T-helper 1 cell treated with Interleukin-12 subunit alpha and Interleukin-12 subunit beta and Interleukin-4 antibody, amounts not matched to agents 30 ng/mL and 1 ng/mL, for 36 hours (primary cell): ENCODE results near the gene SSH2. TPM values are rescaled to one million over a fixed set of nuclear protein-coding genes. Genes with fewer than 3 reads are reported as not detected.

Experiments
- intact Hi-C: fragments of 100-400 bp; cut with micrococcal nuclease; formaldehyde crosslinking; loops from one replicate; pipeline ENCODE4 v1.15.1; 2024
- total RNA-seq: library from RNA; stranded (reverse); gene quantifications from 2 replicates; pipeline ENCODE4 v1.2.3, GENCODE V29; 2022

The SSH2 gene
- total RNA-seq, 1 donor from 2014 or later: 64.1 TPM

DNA sequence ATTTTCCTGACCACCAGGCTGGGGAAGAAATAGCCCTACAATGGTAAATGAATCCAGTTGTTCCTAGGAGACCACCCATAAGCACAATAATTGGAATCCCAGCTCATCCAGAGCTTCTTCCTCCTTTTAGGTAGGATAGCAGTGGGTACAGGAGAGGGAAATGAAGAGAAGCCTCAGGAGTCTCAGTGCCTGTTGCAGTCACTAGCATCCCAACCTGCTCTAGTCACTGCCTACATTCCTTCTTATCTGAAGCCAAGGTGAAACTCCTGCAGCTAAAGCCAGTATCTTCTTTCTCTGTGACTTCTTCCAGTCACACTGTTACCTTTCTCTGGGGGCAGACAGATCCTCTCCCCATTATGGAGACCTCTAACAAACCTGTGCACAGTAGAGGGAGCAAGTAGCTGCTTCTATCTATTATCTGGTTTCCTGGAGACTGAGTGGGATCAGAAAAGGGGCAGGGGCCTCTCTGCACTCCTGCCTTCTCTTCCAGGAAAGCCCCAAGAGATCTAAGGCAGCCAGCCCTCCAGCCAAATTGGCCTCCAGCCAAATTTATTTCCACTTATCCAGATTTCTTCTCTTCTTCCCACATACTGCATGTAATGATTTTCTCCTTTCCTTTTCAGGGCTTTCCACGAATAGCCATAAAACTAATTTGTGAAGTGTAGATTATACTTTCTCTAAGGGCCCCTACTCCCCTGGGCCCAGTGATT lies 85.5 kb downstream of the SSH2 start:
- intact Hi-C loops: no loop called here

DNA sequence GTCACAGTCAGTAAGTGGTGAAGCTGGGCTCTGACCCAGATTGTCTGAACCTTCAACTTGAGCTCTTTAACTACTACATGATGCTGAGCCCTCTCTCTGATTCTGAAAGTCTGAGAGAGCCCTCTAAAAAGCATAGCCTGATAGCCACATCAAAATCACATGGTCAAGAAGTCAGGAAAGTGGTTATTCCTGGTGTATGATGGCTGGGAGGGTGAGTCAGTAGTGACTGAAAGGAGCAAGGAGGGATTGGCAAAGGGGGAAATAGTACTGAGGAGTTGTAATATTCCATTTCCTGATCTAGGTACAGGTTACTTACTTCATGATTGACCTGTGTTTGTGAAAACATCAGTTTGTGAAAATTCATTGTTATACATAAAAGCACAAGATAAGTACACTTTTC lies 89.1 kb downstream of the SSH2 start:
- intact Hi-C loops: no loop called here

DNA sequence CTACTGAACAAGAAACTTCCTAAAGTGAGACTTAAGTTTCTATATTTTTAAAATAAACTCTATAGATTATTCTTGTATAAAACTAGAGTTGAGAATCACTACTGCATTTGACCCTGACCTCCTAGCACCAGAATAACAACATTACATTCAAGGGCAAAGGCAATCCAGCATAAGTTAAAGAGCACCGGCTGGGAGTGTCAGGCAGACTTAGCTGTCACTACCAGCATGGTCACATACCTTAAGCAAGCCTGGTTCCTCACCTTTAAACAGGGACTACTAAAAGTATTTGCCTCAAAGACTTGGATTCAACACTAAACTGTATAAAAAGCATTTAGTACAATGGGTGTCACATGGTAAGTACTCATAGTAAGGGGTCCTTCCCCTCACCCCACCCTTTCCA lies 90.4 kb downstream of the SSH2 start:
- intact Hi-C loops: no loop called here

GRCh38 chr17:29838961-29839360 lies 91.1 kb downstream of the SSH2 start:
- intact Hi-C loops: no loop called here

DNA sequence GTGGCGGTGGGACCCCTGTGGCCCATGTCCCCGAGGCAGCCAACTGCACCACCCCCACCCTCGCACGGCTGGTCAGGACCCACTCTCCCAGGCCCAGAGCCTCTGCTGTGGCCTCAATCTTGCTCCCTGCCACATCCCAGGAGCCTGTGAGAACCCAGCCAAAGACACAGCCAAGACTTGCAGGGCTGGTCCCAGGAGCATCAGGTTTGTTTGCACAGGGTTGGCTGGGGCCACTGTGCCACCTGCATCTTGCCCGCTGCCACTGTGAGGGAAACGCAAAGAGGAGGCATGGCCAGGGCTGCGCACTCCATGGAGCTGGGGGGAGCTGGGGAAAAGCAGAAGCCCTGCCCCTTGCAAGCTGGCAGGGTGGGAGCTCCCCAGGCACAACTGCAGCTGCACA lies 92.5 kb downstream of the SSH2 start:
- intact Hi-C loops: no loop called here

- intact Hi-C loops: no loop called here
Measured at GRCh38 chr17:29836643-29837042, 93.4 kb downstream of the SSH2 start.

- intact Hi-C loops: no loop called here
Measured at GRCh38 chr17:29835435-29836351, 94.3 kb downstream of the SSH2 start.

DNA sequence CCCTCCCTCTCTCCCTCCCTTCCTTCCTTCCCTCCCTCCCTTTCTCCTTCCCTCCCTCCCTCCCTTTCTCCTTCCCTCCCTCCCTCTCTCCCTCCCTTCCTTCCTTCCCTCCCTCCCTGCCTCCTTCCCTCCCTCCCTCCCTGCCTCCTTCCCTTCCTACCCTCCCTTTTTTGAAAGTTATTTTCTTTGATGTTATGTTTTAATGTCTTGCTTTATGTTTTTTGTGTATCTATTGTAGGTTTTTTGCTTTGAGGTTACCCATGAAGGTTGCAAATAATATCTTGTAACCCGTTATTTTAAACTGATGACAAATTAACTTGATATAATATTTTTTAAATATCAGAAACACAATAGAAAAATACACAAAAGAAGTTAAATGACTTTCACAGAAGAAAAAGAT lies 96.2 kb downstream of the SSH2 start:
- intact Hi-C loops: no loop called here

GRCh38 chr17:29828676-29829284 lies 101.2 kb downstream of the SSH2 start:
- intact Hi-C loops: loop anchor here (1.0 kb wide), 1 partner anchor 103 kb away; no protein-coding TSS in a partner anchor

DNA sequence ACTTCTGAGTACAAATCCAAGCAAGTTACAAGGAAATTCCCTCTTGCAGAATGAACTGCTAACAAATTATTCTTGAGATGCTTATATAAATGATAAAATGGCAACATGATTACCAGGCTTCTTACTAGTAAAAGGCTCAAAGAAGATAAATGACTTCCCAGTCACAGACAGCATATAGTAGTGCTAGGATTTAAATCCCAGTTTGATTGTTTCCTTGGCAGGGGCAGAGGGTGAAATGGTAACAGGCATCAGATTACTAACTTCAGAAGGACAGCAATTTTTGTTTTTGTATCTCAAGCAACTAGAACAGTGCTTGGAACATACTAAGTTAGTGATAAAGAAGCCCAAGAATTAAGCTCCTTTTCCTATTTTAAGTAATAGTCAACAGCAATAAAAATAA lies 102.8 kb downstream of the SSH2 start:
- intact Hi-C loops: no loop called here

DNA sequence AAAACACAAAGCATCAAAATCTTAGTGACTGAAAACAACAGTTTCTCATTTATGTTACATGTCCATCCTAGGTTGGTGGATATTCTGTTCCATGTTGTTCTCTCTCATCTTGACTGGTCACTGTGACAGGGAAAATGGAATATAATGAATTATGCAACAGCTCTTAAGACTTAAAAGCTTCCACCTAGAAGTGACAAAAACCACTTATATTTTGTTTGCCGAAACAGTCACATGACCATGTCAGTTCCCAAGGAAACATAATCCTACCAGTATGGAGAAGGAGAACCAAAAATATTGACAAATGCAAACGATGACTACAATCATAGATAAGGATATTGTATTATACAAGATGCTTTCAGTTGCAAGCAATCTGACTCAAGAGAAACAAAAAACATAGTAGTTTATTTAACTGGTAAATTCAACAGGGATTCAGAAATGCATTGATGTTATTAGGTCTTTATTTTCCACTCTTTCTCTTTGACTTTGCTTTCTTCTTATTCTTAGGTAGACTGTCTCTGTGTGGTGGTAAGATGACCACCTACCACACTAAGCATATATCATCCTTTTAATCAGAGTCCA lies 103.8 kb downstream of the SSH2 start:
- intact Hi-C loops: no loop called here

GRCh38 chr17:29825604-29826003 lies 104.4 kb downstream of the SSH2 start:
- intact Hi-C loops: no loop called here

GRCh38 chr17:29821897-29822296 lies 108.1 kb downstream of the SSH2 start:
- intact Hi-C loops: no loop called here

DNA sequence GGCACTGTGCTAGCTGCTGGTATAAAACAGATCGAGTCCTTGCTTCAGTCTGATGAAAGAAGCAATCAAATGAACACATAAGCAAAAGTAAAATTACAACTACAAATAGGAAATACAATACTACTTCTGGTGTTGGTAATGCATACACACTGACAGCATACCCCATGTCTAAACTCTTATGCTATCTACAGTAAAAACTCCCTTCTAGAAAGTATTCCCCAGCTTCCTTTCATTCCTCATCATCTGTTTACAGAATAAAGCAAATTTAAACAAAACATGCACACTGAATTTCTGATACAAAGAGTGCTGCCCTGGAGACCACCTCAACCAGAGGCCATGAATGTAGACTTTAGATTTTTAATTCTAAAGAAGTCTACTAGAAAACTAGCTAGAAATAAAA lies 109.6 kb downstream of the SSH2 start:
- intact Hi-C loops: no loop called here

- intact Hi-C loops: loop anchor here (1.0 kb wide), 5 partner anchors 124 to 286 kb away; no protein-coding TSS in a partner anchor
Measured at GRCh38 chr17:29807520-29808361, 122.3 kb downstream of the SSH2 start.

DNA sequence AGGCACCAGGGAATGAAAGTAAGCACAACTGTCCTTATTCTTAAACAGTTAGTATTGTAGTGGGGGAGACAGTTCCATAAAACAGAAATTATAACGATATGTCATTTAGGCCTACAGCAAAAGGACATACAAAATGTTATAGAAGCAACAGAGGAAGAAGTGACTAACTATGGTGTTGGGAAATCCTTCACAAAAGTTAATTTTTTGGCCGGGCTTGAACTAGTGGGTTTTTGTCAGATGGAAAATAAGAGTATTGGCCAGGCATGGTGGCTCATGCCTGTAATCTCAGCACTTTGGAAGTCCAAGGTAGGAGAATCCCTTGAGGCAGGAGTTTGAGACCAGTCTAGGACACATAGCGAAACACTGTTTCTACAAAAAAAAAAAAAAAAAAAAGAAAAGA lies 127.8 kb downstream of the SSH2 start:
- intact Hi-C loops: no loop called here

DNA sequence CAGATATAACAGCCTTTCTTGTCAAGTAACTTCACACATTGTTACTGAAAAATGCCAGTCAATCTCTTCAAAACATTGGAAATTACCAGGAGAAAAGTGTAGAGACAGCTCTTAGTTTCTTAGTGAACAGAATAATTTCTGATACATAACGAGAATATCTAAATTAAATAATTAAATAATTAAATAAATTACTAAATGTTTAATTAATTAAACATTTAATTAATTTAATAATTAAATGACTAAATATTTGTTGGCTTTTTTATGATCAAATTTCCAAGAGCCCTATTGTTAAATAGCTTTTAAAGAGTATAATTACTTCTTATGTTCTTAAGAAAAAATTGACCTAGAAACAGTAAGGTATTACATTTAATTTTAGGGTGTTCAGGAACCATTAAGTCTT lies 129.6 kb downstream of the SSH2 start:
- intact Hi-C loops: no loop called here

DNA sequence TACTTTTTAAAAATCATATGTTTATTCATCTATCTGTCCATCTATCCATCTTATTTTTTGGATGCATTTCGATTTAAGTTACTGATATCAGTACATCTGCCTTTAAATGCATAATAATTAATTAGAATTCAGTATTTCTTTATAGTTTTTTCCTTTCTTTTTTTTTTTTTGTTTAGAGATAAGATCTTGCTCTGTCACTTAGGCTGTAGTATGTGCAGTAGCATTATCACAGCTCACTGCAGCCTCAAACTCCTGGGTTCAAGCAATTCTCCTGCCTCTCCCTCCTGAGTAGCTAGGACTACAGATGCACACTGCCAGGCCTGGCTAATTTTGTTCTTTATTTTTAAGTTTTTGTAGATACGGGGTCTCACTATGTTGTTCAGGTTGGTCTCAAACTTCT lies 133.4 kb downstream of the SSH2 start:
- intact Hi-C loops: no loop called here

- intact Hi-C loops: no loop called here
Measured at GRCh38 chr17:29793501-29793900, 136.5 kb downstream of the SSH2 start.

- intact Hi-C loops: no loop called here
Measured at GRCh38 chr17:29791336-29792080, 138.5 kb downstream of the SSH2 start.
